Motor neuron (in vitro differentiated cells): ENCODE measurements around the gene BLM. TPM values are rescaled to one million over a fixed set of nuclear protein-coding genes. Genes with fewer than 3 reads are reported as not detected.
"Not testable (repeated sequence)": the region's sequence is repeated elsewhere in the genome, so short reads cannot be mapped to it uniquely, and the experiment has no call there.

Experiments used
- ATAC-seq, 8 experiments: fragments of 200-7000 bp; cut with Tn5 transposase; replicated peaks in 6 of 8; 2 replicates each; pipeline ENCODE4 v1.8.0; 2021; ENCODE audit warnings: mild to moderate bottlenecking in 8 of 8, moderate library complexity in 8 of 8
- H3K27ac ChIP-seq, 2 donors: fragments of 250-450 bp; sonication (Bioruptor Pico); 2 replicates each; pipeline ENCODE4 v1.9.0; 2021; ENCODE audit warnings: antibody characterized with exemption in 2 of 2, mild to moderate bottlenecking in 2 of 2, moderate library complexity in 1 of 2
- H3K4me1 ChIP-seq, 2 donors: fragments of 250-450 bp; sonication (Bioruptor Pico); replicated peaks in 1 of 2; 2 replicates each; pipeline ENCODE4 v1.6.1; 2021; ENCODE audit warnings: antibody characterized with exemption in 2 of 2, mild to moderate bottlenecking in 2 of 2, moderate library complexity in 1 of 2
- H3K4me3 ChIP-seq, 5 donors: fragments of 250-450 bp; sonication (Bioruptor Pico); 2 replicates each; pipeline ENCODE4 v1.9.0; 2021; ENCODE audit warnings: antibody characterized with exemption in 5 of 5, mild to moderate bottlenecking in 5 of 5, moderate library complexity in 4 of 5
- WGBS, 10 experiments: fragments of 450-650 bp; shearing (Covaris generic); methylation state at CpG; one replicate each; pipeline ENCODE4 v1.0.0; 2022; 5-methylcytosine and 5-hydroxymethylcytosine counted together
- in situ Hi-C, 9 experiments: fragments of 400-800 bp; cut with MboI; loops; one replicate each; pipeline ENCODE4 v1.15.0; 2021; ENCODE audit warnings: low sequenced_read_pairs in 9 of 9, low pct_unique_long_range_greater_than_20kb in 2 of 9; ENCODE audit not compliant: unreplicated experiment in 9 of 9
- total RNA-seq, 8 experiments: library from RNA; unstranded; fragments of 300-600 nt; gene quantifications; 2 replicates each; pipeline versions ENCODE4 v1.2.3 to v1.2.4, GENCODE V29; 2022

The BLM gene
- total RNA-seq, 8 experiments from 2014 or later = 1.2 to 15.8 (median 4.2) TPM

DNA sequence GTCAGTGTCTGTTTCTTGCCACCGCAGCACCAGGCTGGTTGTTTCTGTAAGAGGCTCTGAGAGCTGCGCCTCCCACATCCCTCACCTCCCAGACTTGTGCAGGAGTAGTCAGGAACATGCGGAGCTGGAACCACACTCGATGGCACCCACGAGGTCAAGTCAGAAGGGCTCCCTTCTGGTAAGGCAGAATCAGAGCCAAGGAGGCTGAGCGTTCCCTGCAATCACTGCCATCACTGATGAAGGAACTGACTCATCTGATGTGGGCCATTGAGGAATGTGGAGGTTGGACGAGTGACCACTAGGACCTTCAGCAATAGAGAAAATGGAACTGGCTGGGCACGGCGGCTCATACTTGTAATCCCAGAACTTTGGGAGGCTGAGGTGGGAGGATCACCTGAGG lies 35.7 kb upstream of the BLM start:
- H3K4me3 ChIP-seq = no peak overlapping the region
- in situ Hi-C loops = no loop called here
- H3K27ac ChIP-seq = no peak overlapping the region
- WGBS, 10 experiments = 0 to 100% (median 73%) methylated on average over 1 to 7 of the region's 9 CpGs; no CpG with 5 or more reads in 5 of the 10 experiments
- ATAC-seq = no peak
- H3K4me1 ChIP-seq = no peaks in the 10 kb centered on the region

DNA sequence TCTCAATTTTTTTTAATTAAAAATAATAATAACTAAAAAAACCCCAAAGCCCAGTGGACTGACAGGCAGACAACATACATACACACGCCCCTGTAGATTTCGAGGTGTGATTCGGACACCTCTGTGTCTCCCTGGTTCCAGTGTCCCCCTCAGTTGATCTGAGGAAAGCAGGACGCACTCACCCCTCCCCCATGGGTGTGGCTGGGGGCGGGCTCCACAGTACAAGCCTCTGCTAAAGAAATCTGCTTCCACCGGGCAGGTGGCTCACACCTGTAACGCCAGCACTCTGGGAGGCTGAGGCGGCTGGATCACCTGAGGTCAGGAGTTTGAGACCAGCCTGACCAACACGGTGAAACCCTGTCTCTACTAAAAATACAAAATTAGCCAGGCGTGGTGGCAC lies 33.8 kb upstream of the BLM start:
- H3K4me1 ChIP-seq = no peaks in the 10 kb centered on the region
- no peak overlapping the region for H3K4me3 ChIP-seq
- no peak overlapping the region for H3K27ac ChIP-seq
- WGBS, 10 experiments = 58 to 100% (median 90%) methylated on average over 1 to 7 of the region's 10 CpGs; no CpG with 5 or more reads in 2 of the 10 experiments
- ATAC-seq = no peak
- in situ Hi-C loops = no loop called here

DNA sequence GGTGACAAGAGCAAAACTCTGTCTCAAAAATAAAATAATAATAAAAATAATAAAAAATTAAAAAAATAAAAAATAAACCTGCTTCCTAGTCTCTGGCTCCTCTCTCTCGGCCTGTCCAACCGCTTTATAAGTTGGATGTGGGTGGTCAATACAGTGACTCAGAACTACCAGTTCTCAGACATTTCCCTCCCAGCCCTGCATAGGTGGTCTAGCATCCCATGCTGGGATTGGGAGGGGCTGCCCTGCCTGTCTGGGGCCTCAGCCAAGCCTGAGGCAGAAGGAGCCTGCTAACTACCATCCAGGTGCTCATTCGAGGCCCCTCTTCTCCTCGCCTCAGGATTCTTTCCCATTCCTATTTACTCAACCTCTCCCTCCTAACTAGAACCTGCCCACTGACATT lies 33.3 kb upstream of the BLM start:
- in situ Hi-C loops = no loop called here
- WGBS, 10 experiments = 67 to 96% (median 93%) methylated on average over 2 to 4 of the region's 4 CpGs; no CpG with 5 or more reads in 3 of the 10 experiments
- Histone ChIP-seq H3K4me1 (no peaks in the 10 kb centered on the region), H3K27ac (no peak overlapping the region), H3K4me3 (no peak overlapping the region)
- no peak for ATAC-seq

DNA sequence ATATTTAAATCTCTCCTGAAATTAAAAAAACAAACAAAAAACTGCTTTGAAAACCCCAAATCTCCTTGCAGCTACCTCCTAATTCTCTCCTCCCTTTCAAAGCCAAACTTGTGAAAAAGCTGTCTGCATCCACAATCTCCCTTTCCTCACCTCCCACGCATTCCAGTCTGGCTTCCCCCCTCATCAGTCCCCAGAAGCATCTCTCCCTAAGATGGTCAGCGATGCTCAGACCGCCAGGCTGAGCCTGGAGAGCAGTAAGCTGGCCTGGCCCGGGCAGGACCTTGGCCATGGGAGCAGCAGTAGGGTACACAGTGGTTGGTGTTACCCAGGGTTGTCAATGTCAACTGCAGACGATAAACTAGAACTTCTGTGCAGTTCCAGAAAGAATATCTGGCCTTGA lies 32.9 kb upstream of the BLM start:
- no peak overlapping the region for H3K27ac ChIP-seq
- H3K4me1 ChIP-seq = no peaks in the 10 kb centered on the region
- ATAC-seq = no peak
- H3K4me3 ChIP-seq = no peak overlapping the region
- WGBS, 10 experiments = 20 to 100% (median 82%) methylated on average over 1 to 5 of the region's 5 CpGs; no CpG with 5 or more reads in 3 of the 10 experiments
- in situ Hi-C loops = no loop called here

DNA sequence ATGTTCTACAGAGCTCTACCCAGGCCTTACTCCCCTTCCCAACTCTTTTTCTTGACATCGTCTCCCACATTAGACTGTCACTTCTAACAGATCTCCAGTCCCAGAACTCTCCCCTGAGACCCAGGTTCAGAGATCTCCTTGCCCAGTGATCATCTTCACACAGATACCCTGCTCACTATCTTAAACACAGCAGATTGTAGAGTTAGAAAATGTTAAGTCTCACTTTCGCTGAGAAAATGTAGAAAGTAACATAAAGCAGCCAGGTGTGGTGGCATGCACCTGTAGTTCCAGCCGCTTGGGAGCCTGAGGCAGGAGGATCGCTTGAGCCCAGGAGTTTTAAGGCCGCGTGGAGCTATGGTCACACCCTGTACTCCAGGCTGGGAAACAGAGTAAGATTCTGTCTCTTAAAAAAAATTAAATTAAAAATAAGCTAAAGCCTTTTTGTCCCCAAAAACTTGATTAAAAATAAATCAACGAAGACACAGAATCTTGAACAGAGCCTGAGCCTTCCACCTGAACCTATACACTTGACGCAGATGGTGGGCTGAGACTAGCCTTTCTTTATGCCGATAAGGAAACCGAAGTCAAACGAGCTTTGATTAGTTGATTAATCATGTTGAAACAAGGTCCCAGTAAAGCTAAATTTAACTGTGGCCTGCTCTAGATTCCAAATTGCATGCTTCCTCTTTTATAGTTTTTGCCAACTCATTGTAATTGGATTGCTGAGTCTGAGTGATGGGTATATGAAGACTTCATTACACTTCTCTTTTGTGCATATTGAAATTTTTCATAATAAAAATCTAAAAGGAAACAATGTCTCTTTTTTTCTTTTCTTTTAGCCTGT lies 31.3 kb upstream of the BLM start:
- no peak overlapping the region for H3K27ac ChIP-seq
- in situ Hi-C loops = no loop called here
- no peak overlapping the region for H3K4me3 ChIP-seq
- no peak for ATAC-seq
- H3K4me1 ChIP-seq = no peaks in the 10 kb centered on the region
- 60 to 98% (median 88%) methylated on average over 1 to 11 of the region's 11 CpGs for WGBS, 10 experiments

DNA sequence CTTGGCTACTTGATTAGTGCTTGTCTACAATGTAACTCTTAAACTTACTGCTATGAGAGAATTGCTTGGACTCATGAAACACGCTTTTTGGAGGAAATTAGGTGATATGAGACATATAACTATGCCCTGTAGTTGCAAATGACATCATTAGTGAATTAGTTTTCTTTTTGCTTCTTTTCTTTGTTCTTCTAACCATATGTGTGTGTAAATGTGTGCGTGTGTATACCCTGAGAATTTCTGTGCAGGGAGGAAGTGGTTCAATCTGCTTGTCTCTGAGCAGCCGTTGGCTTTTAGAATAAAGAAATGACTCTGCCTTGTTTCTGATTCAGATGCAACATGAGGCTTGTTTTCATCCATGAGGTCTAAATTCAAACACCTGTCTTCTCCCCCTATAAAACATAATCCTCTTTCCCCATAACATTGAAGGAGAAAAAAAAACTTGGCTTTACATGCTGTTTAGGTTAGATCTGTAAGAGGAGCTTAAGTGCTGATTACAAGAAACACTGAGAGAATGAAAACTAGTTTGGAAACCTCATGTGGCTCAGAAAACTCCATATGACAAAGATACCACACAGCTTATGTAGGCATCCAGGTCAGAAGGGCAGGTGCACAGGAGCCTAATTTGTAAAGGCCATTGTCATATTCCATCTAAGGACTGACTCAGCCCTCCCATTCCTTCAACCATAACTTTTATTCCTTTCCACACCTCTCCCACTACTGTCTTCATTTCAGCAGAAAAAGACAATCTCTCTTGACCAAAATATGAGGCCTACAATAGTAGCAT lies 30.5 kb upstream of the BLM start:
- Histone ChIP-seq H3K4me1 (no peaks in the 10 kb centered on the region), H3K4me3 (no peak overlapping the region), H3K27ac (no peak overlapping the region)
- ATAC-seq = no peak
- in situ Hi-C loops = no loop called here
- 67 to 100% (median 90%) methylated on average over 1 to 3 of the region's 3 CpGs; no CpG with 5 or more reads in 3 of the 10 experiments for WGBS, 10 experiments

DNA sequence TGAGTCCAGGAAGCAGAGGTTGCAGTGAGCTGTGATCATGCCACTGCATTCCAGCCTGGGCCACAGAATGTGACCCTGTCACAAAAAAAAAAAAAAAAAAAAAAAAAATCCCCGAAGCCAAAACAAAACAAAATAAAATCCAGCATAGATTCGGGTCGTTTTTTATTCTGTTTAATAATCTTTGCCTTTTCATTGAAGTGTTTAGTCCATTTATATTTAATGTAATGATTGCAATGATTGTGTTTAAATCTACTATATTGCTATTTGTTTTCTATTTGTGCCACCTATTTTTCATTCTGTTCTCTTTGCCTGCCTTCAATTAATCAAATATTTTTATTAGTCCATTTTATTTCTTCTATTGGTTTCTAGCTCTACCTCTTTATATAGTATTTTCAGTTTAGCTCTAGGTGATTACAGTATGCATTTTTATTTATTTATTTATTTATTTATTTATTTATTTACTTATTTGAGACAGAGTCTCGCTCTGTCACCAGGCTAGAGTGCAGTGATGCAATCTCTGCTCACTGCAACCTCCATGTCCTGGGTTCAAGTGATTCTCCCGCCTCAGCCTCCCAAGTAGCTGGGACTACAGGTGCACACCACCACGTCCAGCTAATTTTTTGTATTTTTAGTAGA lies 27.7 kb upstream of the BLM start:
- WGBS, 10 experiments = 73 to 100% (median 90%) methylated on average over 4 to 6 of the region's 6 CpGs; no CpG with 5 or more reads in 1 of the 10 experiments
- H3K27ac ChIP-seq, H3K4me1 ChIP-seq, H3K4me3 ChIP-seq, ATAC-seq, in situ Hi-C loops: not testable (repeated sequence)

DNA sequence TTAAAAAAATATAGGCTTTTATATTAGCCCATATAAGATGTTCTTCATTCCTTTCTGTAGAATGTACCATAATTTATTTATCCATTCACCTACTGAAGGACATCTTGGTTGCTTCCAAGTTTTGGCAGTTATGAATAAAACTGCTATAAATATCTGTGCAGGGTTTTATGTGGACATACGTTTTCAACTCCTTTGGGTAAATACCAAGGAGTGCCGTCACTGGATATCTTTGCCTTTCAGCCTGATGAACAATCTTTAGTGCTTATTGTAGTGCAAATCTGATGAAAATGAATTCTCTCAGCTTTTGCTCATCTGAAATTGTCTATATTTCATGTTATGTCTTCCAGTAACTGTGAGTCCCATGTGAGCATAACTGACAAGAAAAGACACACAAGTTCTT lies 26.6 kb upstream of the BLM start:
- H3K4me3 ChIP-seq = no peak overlapping the region
- no peaks in the 10 kb centered on the region for H3K4me1 ChIP-seq
- in situ Hi-C loops = no loop called here
- ATAC-seq = no peak
- 25 to 100% (median 76%) methylated on average over 1 to 2 of the region's 2 CpGs; no CpG with 5 or more reads in 1 of the 10 experiments for WGBS, 10 experiments
- no peak overlapping the region for H3K27ac ChIP-seq

DNA sequence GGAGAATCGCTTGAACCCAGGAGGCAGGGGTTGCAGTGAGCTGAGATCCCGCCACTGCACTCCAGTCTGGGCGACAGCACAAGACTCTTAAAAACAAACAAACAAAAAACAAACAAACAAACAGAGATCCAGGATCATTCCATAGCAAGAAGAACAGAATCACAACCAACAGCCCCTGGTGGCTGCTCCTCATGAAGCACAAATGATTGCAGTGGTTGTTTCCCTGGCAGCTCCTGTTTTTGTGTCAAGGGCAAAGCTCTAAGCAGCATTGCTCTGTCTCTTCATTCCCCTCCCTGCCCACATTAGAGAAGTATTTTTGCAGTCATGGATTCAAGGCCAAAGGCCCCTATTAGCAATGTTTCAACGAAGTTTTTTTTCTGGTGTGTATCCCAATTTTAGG lies 25.8 kb upstream of the BLM start:
- H3K4me3 ChIP-seq = no peak overlapping the region
- in situ Hi-C loops = no loop called here
- no peak overlapping the region for H3K27ac ChIP-seq
- 20 to 90% (median 76%) methylated on average over 1 to 4 of the region's 4 CpGs; no CpG with 5 or more reads in 2 of the 10 experiments for WGBS, 10 experiments
- no peak for ATAC-seq
- no peaks in the 10 kb centered on the region for H3K4me1 ChIP-seq

DNA sequence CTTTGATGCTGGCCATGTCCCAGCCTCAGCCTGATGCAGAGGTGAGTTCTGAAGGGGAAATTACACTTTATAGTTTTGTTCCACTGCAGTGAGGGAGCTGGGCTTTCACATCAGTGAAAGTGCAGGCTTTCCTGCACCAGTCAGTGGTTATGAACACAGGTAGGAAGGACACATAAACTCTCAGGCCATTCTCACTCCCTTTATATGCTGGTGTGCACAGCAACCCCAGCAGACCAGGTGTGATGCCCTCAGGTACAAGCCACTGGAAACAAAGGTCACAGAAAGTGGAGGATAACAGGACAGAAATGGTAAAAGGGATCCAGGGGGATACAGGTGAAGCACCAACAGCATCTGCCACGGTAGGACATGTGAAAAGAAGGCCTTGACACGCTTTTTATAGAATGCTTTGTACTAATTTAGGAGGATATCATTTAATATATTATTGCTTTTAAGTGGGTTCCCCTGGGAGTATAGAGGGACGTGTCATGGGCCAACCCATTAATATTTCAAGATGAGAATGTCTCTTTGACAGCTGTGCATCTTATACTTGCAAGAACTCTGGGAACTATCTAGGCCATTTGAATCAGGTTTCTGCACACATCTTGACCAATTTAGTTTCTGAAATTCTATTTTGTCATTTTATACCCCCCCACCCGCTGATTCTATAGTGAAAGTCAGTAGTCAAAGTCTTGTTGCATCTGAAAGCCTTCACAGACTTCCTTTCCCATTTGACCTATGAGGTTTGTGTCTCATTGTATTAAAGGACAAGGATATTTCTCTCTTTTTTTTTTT lies 25.0 kb upstream of the BLM start:
- ATAC-seq = no peak
- no peak overlapping the region for H3K27ac ChIP-seq
- H3K4me3 ChIP-seq = no peak overlapping the region
- in situ Hi-C loops = no loop called here
- no peaks in the 10 kb centered on the region for H3K4me1 ChIP-seq
- WGBS, 10 experiments = 70 to 100% (median 93%) methylated on average over 1 to 4 of the region's 4 CpGs; no CpG with 5 or more reads in 3 of the 10 experiments

DNA sequence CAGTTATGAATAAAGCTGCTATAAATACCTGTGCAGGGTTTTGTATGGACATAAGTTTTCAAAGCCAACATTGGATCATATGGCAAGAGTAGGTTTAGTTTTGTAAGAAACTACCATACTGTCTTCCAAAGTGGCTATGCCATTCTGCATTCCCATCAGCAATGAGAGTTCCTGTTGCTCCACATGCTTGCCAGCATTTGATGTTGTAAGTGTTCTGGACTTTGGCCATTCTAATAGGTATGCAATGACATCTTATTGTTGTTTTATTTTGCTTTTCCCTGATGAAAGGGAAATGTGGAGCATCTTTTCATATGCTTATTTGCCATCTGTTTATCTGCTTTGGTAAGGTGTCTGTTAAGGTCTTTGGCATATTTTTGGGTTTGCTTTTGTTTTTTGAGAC lies 22.2 kb upstream of the BLM start:
- ATAC-seq = no peak
- in situ Hi-C loops = no loop called here
- H3K4me1 ChIP-seq = no peaks in the 10 kb centered on the region
- no peak overlapping the region for H3K4me3 ChIP-seq
- no peak overlapping the region for H3K27ac ChIP-seq

DNA sequence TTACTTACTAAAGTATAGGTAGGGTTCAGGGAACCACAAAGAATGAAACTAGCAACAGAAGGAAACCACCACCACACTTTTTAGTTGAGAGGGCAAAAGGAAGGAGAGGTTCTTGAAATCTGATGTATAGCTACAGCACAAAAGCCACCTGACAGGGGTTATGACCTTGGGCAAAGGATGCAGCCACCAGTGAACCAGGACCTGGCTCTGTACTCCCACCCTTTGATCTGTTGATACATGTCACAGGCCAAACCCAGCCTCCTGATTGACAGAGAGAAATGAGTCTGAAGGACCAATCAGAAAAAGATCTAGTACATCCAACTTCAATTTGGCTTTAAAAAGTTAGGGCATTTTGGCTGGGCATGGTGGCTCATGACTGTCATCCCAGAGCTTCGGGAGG lies 20.0 kb upstream of the BLM start:
- ATAC-seq = no peak
- no peaks in the 10 kb centered on the region for H3K4me1 ChIP-seq
- H3K27ac ChIP-seq = no peak overlapping the region
- no peak overlapping the region for H3K4me3 ChIP-seq
- in situ Hi-C loops = no loop called here
- 20 to 100% (median 79%) methylated on average over 1 of the region's 1 CpG; no CpG with 5 or more reads in 2 of the 10 experiments for WGBS, 10 experiments
